Trophoblast cell (in vitro differentiated cells and primary cell): ENCODE data around the gene PTPN3.

Source experiments
- DNase-seq, 2 donors: peaks; one replicate each; pipeline ENCODE4 v3.0.0-alpha.2; 2016
- H2AFZ ChIP-seq: 2 replicates; pipeline ENCODE4 v1.6.1; 2013; ENCODE audit warnings: low read length, moderate library complexity, mild to moderate bottlenecking; ENCODE audit not compliant: insufficient read depth, poor library complexity
- H2AK5ac ChIP-seq: 2 replicates; pipeline ENCODE4 v1.6.1; 2013; ENCODE audit warnings: mild to moderate bottlenecking, low read length
- H2BK120ac ChIP-seq: 2 replicates; pipeline ENCODE4 v1.6.1; 2013; ENCODE audit warnings: low read length, mild to moderate bottlenecking, moderate library complexity; ENCODE audit not compliant: insufficient read depth, poor library complexity
- H2BK12ac ChIP-seq: 2 replicates; pipeline ENCODE4 v1.6.1; 2013; ENCODE audit warnings: mild to moderate bottlenecking, low read length, moderate library complexity
- H2BK5ac ChIP-seq: 2 replicates; pipeline ENCODE4 v1.6.1; 2013; ENCODE audit warnings: low read length, low read depth, moderate library complexity, mild to moderate bottlenecking; ENCODE audit not compliant: poor library complexity
- H3K14ac ChIP-seq: 2 replicates; pipeline ENCODE4 v1.6.1; 2013; ENCODE audit warnings: mild to moderate bottlenecking, low read length
- H3K18ac ChIP-seq: 2 replicates; pipeline ENCODE4 v1.6.1; 2013; ENCODE audit warnings: mild to moderate bottlenecking, low read length
- H3K23ac ChIP-seq: 2 replicates; pipeline ENCODE4 v1.6.1; 2013; ENCODE audit warnings: low read length
- H3K27ac ChIP-seq: 2 replicates; pipeline ENCODE4 v1.5.1; 2013; ENCODE audit warnings: low read depth, mild to moderate bottlenecking, inconsistent platforms, low read length, moderate library complexity
- H3K27me3 ChIP-seq: 2 replicates; pipeline ENCODE4 v1.6.1; 2013; ENCODE audit warnings: inconsistent platforms, mild to moderate bottlenecking, low read length, moderate library complexity; ENCODE audit not compliant: insufficient read depth
- H3K36me3 ChIP-seq, 2 experiments: 1 replicate in 1 of 2; 2 replicates in 1 of 2; pipeline ENCODE4 v1.6.1; 2013; ENCODE audit warnings: low read length in 2 of 2, mild to moderate bottlenecking in 2 of 2, moderate library complexity in 1 of 2; ENCODE audit not compliant: insufficient read depth in 2 of 2, control insufficient read depth in 1 of 2
- H3K4ac ChIP-seq: 2 replicates; pipeline ENCODE4 v1.6.1; 2013; ENCODE audit warnings: low read depth, mild to moderate bottlenecking, low read length, moderate library complexity
- H3K4me1 ChIP-seq, 2 experiments: 1 replicate in 1 of 2; 2 replicates in 1 of 2; pipeline ENCODE4 v1.6.1; 2013; ENCODE audit warnings: low read length in 2 of 2, mild to moderate bottlenecking in 2 of 2, moderate library complexity in 1 of 2; ENCODE audit not compliant: insufficient read depth in 2 of 2, control insufficient read depth in 1 of 2
- H3K4me2 ChIP-seq: 2 replicates; pipeline ENCODE4 v1.6.1; 2013; ENCODE audit warnings: inconsistent platforms, mild to moderate bottlenecking, low read length, moderate library complexity
- H3K4me3 ChIP-seq: 2 replicates; pipeline ENCODE4 v1.5.1; 2013; ENCODE audit warnings: mild to moderate bottlenecking, low read depth, low read length, inconsistent platforms
- H3K79me1 ChIP-seq: one replicate; pipeline ENCODE4 v1.6.1; 2013; ENCODE audit warnings: low read length
- H3K79me2 ChIP-seq: 2 replicates; pipeline ENCODE4 v1.6.1; 2013; ENCODE audit warnings: low read length, mild to moderate bottlenecking; ENCODE audit not compliant: control insufficient read depth, insufficient read depth, poor library complexity
- H3K9ac ChIP-seq: 2 replicates; pipeline ENCODE4 v1.6.1; 2013; ENCODE audit warnings: mild to moderate bottlenecking, low read length
- H3K9me3 ChIP-seq: 2 replicates; pipeline ENCODE4 v1.6.1; 2013; ENCODE audit warnings: low read depth, mild to moderate bottlenecking, control low read depth, inconsistent platforms, low read length; ENCODE audit not compliant: insufficient read depth
- H4K12ac ChIP-seq: 2 replicates; pipeline ENCODE4 v1.6.1; 2013; ENCODE audit warnings: low read depth, mild to moderate bottlenecking, low read length, moderate library complexity
- H4K8ac ChIP-seq: 2 replicates; pipeline ENCODE4 v1.6.1; 2013; ENCODE audit warnings: low read depth, mild to moderate bottlenecking, low read length, moderate library complexity
- H4K91ac ChIP-seq: one replicate; pipeline ENCODE4 v1.6.1; 2013; ENCODE audit warnings: low read depth, mild to moderate bottlenecking, low read length, moderate library complexity
- WGBS: extraction: QIAGEN DNeasy Blood & Tissue Kit; methylation state at CpG from one replicate; pipeline ENCODE4 v1.1.7; 2013; ENCODE audit warnings: missing lambda C conversion rate; ENCODE audit not compliant: insufficient read length, insufficient coverage; ENCODE audit errors: extremely low coverage; 5-methylcytosine and 5-hydroxymethylcytosine counted together

PTPN3 gene

GRCh38 chr9:109448223-109448622, 49.9 kb downstream of the PTPN3 start:
- no peak overlapping the region for H3K4ac ChIP-seq
- H3K4me3 ChIP-seq: no peak overlapping the region
- WGBS: no CpG with 5 or more reads among the region's 3 CpGs
- no peak overlapping the region for H3K18ac ChIP-seq
- no peak for DNase-seq
- H3K4me1 ChIP-seq: peaks cover 13 to 28% of the 10 kb centered on the region in 2 experiments
- H2BK5ac ChIP-seq: no peak overlapping the region
- H2AFZ ChIP-seq: no peak overlapping the region
- H3K36me3 ChIP-seq: no peaks in the 10 kb centered on the region
- no peaks in the 10 kb centered on the region for H3K9me3 ChIP-seq
- H4K8ac ChIP-seq: no peak overlapping the region
- no peak overlapping the region for H4K91ac ChIP-seq
- no peak overlapping the region for H2AK5ac ChIP-seq
- peaks cover 5% of the 10 kb centered on the region for H3K79me1 ChIP-seq
- H3K27ac ChIP-seq: no peak overlapping the region
- no peak overlapping the region for H3K4me2 ChIP-seq
- no peak overlapping the region for H3K23ac ChIP-seq
- no peaks in the 10 kb centered on the region for H3K79me2 ChIP-seq
- no peaks in the 10 kb centered on the region for H3K27me3 ChIP-seq
- no peak overlapping the region for H3K9ac ChIP-seq
- no peak overlapping the region for H2BK12ac ChIP-seq
- H2BK120ac ChIP-seq: no peak overlapping the region
- H3K14ac ChIP-seq: no peak overlapping the region
- no peak overlapping the region for H4K12ac ChIP-seq

GRCh38 chr9:109447329-109448076, 50.6 kb downstream of the PTPN3 start:
- no peak overlapping the region for H3K9ac ChIP-seq
- H4K12ac ChIP-seq: no peak overlapping the region
- no peak overlapping the region for H3K4me2 ChIP-seq
- H3K9me3 ChIP-seq: no peaks in the 10 kb centered on the region
- no peak overlapping the region for H3K18ac ChIP-seq
- H4K91ac ChIP-seq: no peak overlapping the region
- no peak overlapping the region for H2BK5ac ChIP-seq
- H3K14ac ChIP-seq: no peak overlapping the region
- H3K79me1 ChIP-seq: peaks cover 5% of the 10 kb centered on the region
- no peak overlapping the region for H3K4ac ChIP-seq
- H3K27ac ChIP-seq: no peak overlapping the region
- no peaks in the 10 kb centered on the region for H3K27me3 ChIP-seq
- H2BK12ac ChIP-seq: no peak overlapping the region
- no peak overlapping the region for H3K4me3 ChIP-seq
- H2AFZ ChIP-seq: no peak overlapping the region
- peaks cover 13 to 28% of the 10 kb centered on the region in 2 experiments for H3K4me1 ChIP-seq
- WGBS: no CpG with 5 or more reads among the region's 6 CpGs
- no peak overlapping the region for H2AK5ac ChIP-seq
- H3K36me3 ChIP-seq: no peaks in the 10 kb centered on the region
- no peak overlapping the region for H2BK120ac ChIP-seq
- no peaks in the 10 kb centered on the region for H3K79me2 ChIP-seq
- H4K8ac ChIP-seq: no peak overlapping the region
- DNase-seq: no peak
- H3K23ac ChIP-seq: no peak overlapping the region

GRCh38 chr9:109444771-109445320, 53.3 kb downstream of the PTPN3 start:
- Histone ChIP-seq H2BK12ac (no peak overlapping the region), H2BK5ac (no peak overlapping the region), H3K79me1 (peaks cover 5% of the 10 kb centered on the region), H3K14ac (no peak overlapping the region), H3K36me3 (no peaks in the 10 kb centered on the region), H3K4me1 (peaks cover 13 to 25% of the 10 kb centered on the region in 2 experiments), H4K8ac (no peak overlapping the region), H3K9me3 (no peaks in the 10 kb centered on the region), H4K12ac (no peak overlapping the region), H3K4me3 (no peak overlapping the region), H3K9ac (no peak overlapping the region), H3K27me3 (no peaks in the 10 kb centered on the region), H3K4me2 (peak overlapping the region; percentile 18), H3K18ac (no peak overlapping the region), H2BK120ac (no peak overlapping the region), H4K91ac (no peak overlapping the region), H3K27ac (no peak overlapping the region), H2AK5ac (no peak overlapping the region), H3K4ac (no peak overlapping the region), H2AFZ (no peak overlapping the region), H3K79me2 (no peaks in the 10 kb centered on the region), H3K23ac (no peak overlapping the region)
- DNase-seq: peak; percentile 94 to 96
- no CpG with 5 or more reads among the region's 3 CpGs for WGBS

GRCh38 chr9:109442716-109443115, 55.4 kb downstream of the PTPN3 start:
- Histone ChIP-seq H3K4me2 (no peak overlapping the region), H2BK12ac (no peak overlapping the region), H3K9ac (no peak overlapping the region), H3K23ac (no peak overlapping the region), H3K27me3 (no peaks in the 10 kb centered on the region), H2AK5ac (no peak overlapping the region), H3K79me1 (peaks cover 3% of the 10 kb centered on the region), H4K12ac (no peak overlapping the region), H2BK5ac (no peak overlapping the region), H4K91ac (no peak overlapping the region), H3K14ac (no peak overlapping the region), H3K9me3 (no peaks in the 10 kb centered on the region), H2AFZ (no peak overlapping the region), H3K4me1 (peaks cover 7 to 14% of the 10 kb centered on the region in 2 experiments), H2BK120ac (no peak overlapping the region), H4K8ac (no peak overlapping the region), H3K79me2 (no peaks in the 10 kb centered on the region), H3K4me3 (no peak overlapping the region), H3K18ac (no peak overlapping the region), H3K27ac (no peak overlapping the region), H3K4ac (no peak overlapping the region), H3K36me3 (no peaks in the 10 kb centered on the region)
- no peak for DNase-seq
- WGBS: no CpG with 5 or more reads among the region's 2 CpGs
